ENCODE results near the gene TGOLN2. TPM values are rescaled to one million over a fixed set of nuclear protein-coding genes. Genes with fewer than 3 reads are reported as not detected.

Gene TGOLN2
- total RNA-seq (100 to 1,000 TPM; 122 to 133 TPM), polyA plus RNA-seq (ENCODE audit: insufficient read length in 6 of 6) (100 to 1,000 TPM in 2 of 6 donors, 10 to 100 TPM in 4; 90.3 to 104 (median 97.6) TPM)
- long read RNA-seq, donor 1, full-length matches to known transcripts: 10 of 57 reads
- long read RNA-seq, donor 1, partial matches to known transcripts: 47 of 57 reads
- long read RNA-seq, donor 1, other reads (novel, unspliced or antisense): 0 of 57 reads
- long read RNA-seq, donor 2, full-length matches to known transcripts: 8 of 54 reads
- long read RNA-seq, donor 2, partial matches to known transcripts: 46 of 54 reads
- long read RNA-seq, donor 2, other reads (novel, unspliced or antisense): 0 of 54 reads
- long read RNA-seq, donor 3, full-length matches to known transcripts: 4 of 19 reads
- long read RNA-seq, donor 3, partial matches to known transcripts: 15 of 19 reads
- long read RNA-seq, donor 3, other reads (novel, unspliced or antisense): 0 of 19 reads
- long read RNA-seq, donor 4, full-length matches to known transcripts: 41 of 57 reads
- long read RNA-seq, donor 4, partial matches to known transcripts: 6 of 57 reads
- long read RNA-seq, donor 4, other reads (novel, unspliced or antisense): 10 of 57 reads
- long read RNA-seq, donor 5, full-length matches to known transcripts: 6 of 38 reads
- long read RNA-seq, donor 5, partial matches to known transcripts: 32 of 38 reads
- long read RNA-seq, donor 5, other reads (novel, unspliced or antisense): 0 of 38 reads
- long read RNA-seq, donor 6, full-length matches to known transcripts: 3 of 25 reads
- long read RNA-seq, donor 6, partial matches to known transcripts: 22 of 25 reads
- long read RNA-seq, donor 6, other reads (novel, unspliced or antisense): 0 of 25 reads
- long read RNA-seq, donor 7, full-length matches to known transcripts: 9 of 9 reads
- long read RNA-seq, donor 7, partial matches to known transcripts: 0 of 9 reads
- long read RNA-seq, donor 7, other reads (novel, unspliced or antisense): 0 of 9 reads
- long read RNA-seq, donor 8, full-length matches to known transcripts: 14 of 39 reads
- long read RNA-seq, donor 8, partial matches to known transcripts: 25 of 39 reads
- long read RNA-seq, donor 8, other reads (novel, unspliced or antisense): 0 of 39 reads
- long read RNA-seq, donor 9: 0 reads
- long read RNA-seq, donor 10, full-length matches to known transcripts: 53 of 66 reads
- long read RNA-seq, donor 10, partial matches to known transcripts: 9 of 66 reads
- long read RNA-seq, donor 10, other reads (novel, unspliced or antisense): 4 of 66 reads
- long read RNA-seq, donor 11, full-length matches to known transcripts: 7 of 21 reads
- long read RNA-seq, donor 11, partial matches to known transcripts: 14 of 21 reads
- long read RNA-seq, donor 11, other reads (novel, unspliced or antisense): 0 of 21 reads
- long read RNA-seq, donor 12, full-length matches to known transcripts: 6 of 19 reads
- long read RNA-seq, donor 12, partial matches to known transcripts: 13 of 19 reads
- long read RNA-seq, donor 12, other reads (novel, unspliced or antisense): 0 of 19 reads

GRCh38 chr2:85327822-85328617 lies at the start of gene TGOLN2:
Gene TGOLN2, minus strand, starts transcription at chr2:85327989. Its CDS starts 27 bp downstream, at chr2:85327962.
- H3K27ac ChIP-seq: peak within 1 kb of the TSS; percentile 96 to 99
- peaks cover 20 to 51% of the 10 kb centered on the region in 2 donors for H3K4me1 ChIP-seq
- TF ChIP-seq CTCF (IDR thresholded peaks at IDR 0.05): no peak
- ATAC-seq (peak; percentile 96), DNase-seq (peak; percentile 92 to 98 (median 95))
- peak within 1 kb of the TSS; percentile 68 to 86 for H3K4me3 ChIP-seq
- intact Hi-C loops (cut with DNase I): no loop called here
- no peaks in the 10 kb centered on the region for H3K9me3 ChIP-seq
- peaks cover 0 to 19% of the 10 kb centered on the region in 2 donors for H3K36me3 ChIP-seq
- no peaks in the 10 kb centered on the region for H3K27me3 ChIP-seq

GRCh38 chr2:85377083-85377482 lies 49.3 kb upstream of the TGOLN2 start:
- intact Hi-C loops (cut with DNase I): no loop called here
- no peaks in the 10 kb centered on the region for H3K27me3 ChIP-seq
- no peaks in the 10 kb centered on the region for H3K4me1 ChIP-seq
- H3K36me3 ChIP-seq: peaks cover 3 to 87% of the 10 kb centered on the region in 2 donors
- no peak for DNase-seq
- H3K27ac ChIP-seq: no peak overlapping the region
- H3K9me3 ChIP-seq: peaks cover 0 to 8% of the 10 kb centered on the region in 2 donors
- no peak overlapping the region for H3K4me3 ChIP-seq
- no peak for TF ChIP-seq CTCF (IDR thresholded peaks at IDR 0.05)
- no peak for ATAC-seq

GRCh38 chr2:85376291-85377065 lies 48.7 kb upstream of the TGOLN2 start:
- TF ChIP-seq CTCF (IDR thresholded peaks at IDR 0.05): no peak
- Histone ChIP-seq H3K36me3 (peaks cover 3 to 91% of the 10 kb centered on the region in 2 donors), H3K9me3 (peaks cover 0 to 8% of the 10 kb centered on the region in 2 donors), H3K4me1 (no peaks in the 10 kb centered on the region), H3K27me3 (no peaks in the 10 kb centered on the region), H3K4me3 (no peak overlapping the region), H3K27ac (no peak overlapping the region)
- intact Hi-C loops (cut with DNase I): no loop called here
- DNase-seq: no peak
- ATAC-seq: no peak

- TF ChIP-seq CTCF (IDR thresholded peaks at IDR 0.05): no peak
- Histone ChIP-seq H3K27me3 (no peaks in the 10 kb centered on the region), H3K27ac (no peak overlapping the region), H3K4me3 (no peak overlapping the region), H3K4me1 (no peaks in the 10 kb centered on the region), H3K9me3 (no peaks in the 10 kb centered on the region), H3K36me3 (peaks cover 0 to 67% of the 10 kb centered on the region in 2 donors)
- ATAC-seq (no peak), DNase-seq (no peak)
- intact Hi-C loops (cut with DNase I): no loop called here
These were observed 43.3 kb upstream of the TGOLN2 start for GRCh38 chr2:85371045-85371444.
